KMS-11 (cell line): ENCODE results near the gene CAPN11.
"Not testable (repeated sequence)": the region's sequence is repeated elsewhere in the genome, so short reads cannot be mapped to it uniquely, and the experiment has no call there.

Experiments
- H2AFZ ChIP-seq: fragments of 200-600 bp; sonication (generic); 2 replicates; pipeline ENCODE4 v1.6.1; 2016; ENCODE audit warnings: antibody characterized with exemption, mixed run types, low read depth
- H3K27ac ChIP-seq: fragments of 200-600 bp; sonication (generic); 2 replicates; pipeline ENCODE4 v1.6.1; 2016; ENCODE audit warnings: mild to moderate bottlenecking, mixed run types
- H3K27me3 ChIP-seq: fragments of 200-600 bp; sonication (generic); 2 replicates; pipeline ENCODE4 v1.6.1; 2017; ENCODE audit warnings: mild to moderate bottlenecking, low read depth, mixed run types, moderate library complexity; ENCODE audit not compliant: insufficient read depth
- H3K36me3 ChIP-seq: fragments of 200-600 bp; sonication (generic); 2 replicates; pipeline ENCODE4 v1.6.1; 2017; ENCODE audit warnings: mild to moderate bottlenecking, mixed run types; ENCODE audit not compliant: insufficient read depth
- H3K4me1 ChIP-seq: fragments of 200-600 bp; sonication (generic); 2 replicates; pipeline ENCODE4 v1.6.1; 2016; ENCODE audit warnings: mild to moderate bottlenecking, low read depth, mixed run types; ENCODE audit not compliant: poor library complexity, severe bottlenecking
- H3K4me2 ChIP-seq: fragments of 200-600 bp; sonication (generic); 2 replicates; pipeline ENCODE4 v1.7.0; 2016; ENCODE audit warnings: mild to moderate bottlenecking, mixed run types
- H3K4me3 ChIP-seq: fragments of 200-600 bp; sonication (generic); IDR thresholded peaks from 2 replicates; pipeline ENCODE4 v1.6.1; 2017; ENCODE audit warnings: low read depth, low read length, mixed read lengths; ENCODE audit not compliant: insufficient read depth
- H3K79me2 ChIP-seq: fragments of 200-600 bp; sonication (generic); 2 replicates; pipeline ENCODE4 v1.6.1; 2016; ENCODE audit warnings: low read depth, mixed run types; ENCODE audit not compliant: insufficient read depth
- H3K9ac ChIP-seq: fragments of 200-600 bp; sonication (generic); 2 replicates; pipeline ENCODE4 v1.6.1; 2016; ENCODE audit warnings: mild to moderate bottlenecking, mixed run types
- H4K20me1 ChIP-seq: fragments of 200-600 bp; sonication (generic); 2 replicates; pipeline ENCODE4 v1.6.1; 2016; ENCODE audit warnings: mild to moderate bottlenecking, mixed run types; ENCODE audit not compliant: insufficient read depth
- CTCF ChIP-seq: fragments of 200-600 bp; sonication (generic); conservative IDR thresholded peaks from 2 replicates; pipeline ENCODE4 v1.6.1; 2017; ENCODE audit warnings: low read depth, mild to moderate bottlenecking, antibody characterized with exemption, low read length, moderate library complexity, mixed read lengths

Gene CAPN11

DNA sequence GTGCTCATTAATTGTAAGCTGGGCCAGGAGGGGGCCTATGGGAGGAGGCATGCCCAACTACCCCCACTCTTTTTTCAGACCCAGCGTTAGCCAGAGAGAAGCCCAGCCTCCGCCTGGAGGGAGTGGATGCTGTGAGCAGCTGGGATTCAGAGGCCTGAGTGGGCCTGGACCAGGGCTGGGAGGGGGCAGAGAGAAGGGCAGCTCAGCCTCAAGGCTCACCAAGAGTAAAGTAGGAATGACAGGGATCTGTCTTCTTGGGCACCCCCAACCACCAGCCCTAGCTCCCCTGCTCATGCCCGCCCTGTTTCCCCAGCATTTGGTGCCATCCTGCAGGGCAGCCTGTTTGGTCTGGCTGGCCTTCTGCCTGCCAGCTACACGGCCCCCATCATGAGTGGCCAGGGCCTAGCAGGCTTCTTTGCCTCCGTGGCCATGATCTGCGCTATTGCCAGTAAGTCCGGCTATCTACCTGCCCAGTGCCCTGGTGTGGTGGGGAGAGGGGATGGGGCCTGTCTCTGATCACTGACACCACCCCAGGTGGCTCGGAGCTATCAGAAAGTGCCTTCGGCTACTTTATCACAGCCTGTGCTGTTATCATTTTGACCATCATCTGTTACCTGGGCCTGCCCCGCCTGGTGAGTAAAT lies 71.5 kb downstream of the CAPN11 start:
- Histone ChIP-seq H3K4me3 (no peak overlapping the region), H3K79me2 (peaks cover 35% of the 10 kb centered on the region), H3K4me1 (peaks cover 21% of the 10 kb centered on the region), H3K27ac (no peak overlapping the region), H3K9ac (no peak overlapping the region), H4K20me1 (peaks cover 8% of the 10 kb centered on the region; the same call in 1 of the 2 replicates), H2AFZ (no peak overlapping the region), H3K27me3 (no peaks in the 10 kb centered on the region), H3K36me3 (no peaks in the 10 kb centered on the region), H3K4me2 (no peak overlapping the region)
- no peak for TF ChIP-seq CTCF

GRCh38 chr6:44231426-44231825 lies 72.8 kb downstream of the CAPN11 start:
- not testable (repeated sequence) for H4K20me1 ChIP-seq, H3K36me3 ChIP-seq, H3K9ac ChIP-seq, H3K27me3 ChIP-seq, H3K4me3 ChIP-seq, H3K4me1 ChIP-seq, H3K27ac ChIP-seq, H3K4me2 ChIP-seq, H2AFZ ChIP-seq
- H3K79me2 ChIP-seq = peaks cover 22% of the 10 kb centered on the region

DNA sequence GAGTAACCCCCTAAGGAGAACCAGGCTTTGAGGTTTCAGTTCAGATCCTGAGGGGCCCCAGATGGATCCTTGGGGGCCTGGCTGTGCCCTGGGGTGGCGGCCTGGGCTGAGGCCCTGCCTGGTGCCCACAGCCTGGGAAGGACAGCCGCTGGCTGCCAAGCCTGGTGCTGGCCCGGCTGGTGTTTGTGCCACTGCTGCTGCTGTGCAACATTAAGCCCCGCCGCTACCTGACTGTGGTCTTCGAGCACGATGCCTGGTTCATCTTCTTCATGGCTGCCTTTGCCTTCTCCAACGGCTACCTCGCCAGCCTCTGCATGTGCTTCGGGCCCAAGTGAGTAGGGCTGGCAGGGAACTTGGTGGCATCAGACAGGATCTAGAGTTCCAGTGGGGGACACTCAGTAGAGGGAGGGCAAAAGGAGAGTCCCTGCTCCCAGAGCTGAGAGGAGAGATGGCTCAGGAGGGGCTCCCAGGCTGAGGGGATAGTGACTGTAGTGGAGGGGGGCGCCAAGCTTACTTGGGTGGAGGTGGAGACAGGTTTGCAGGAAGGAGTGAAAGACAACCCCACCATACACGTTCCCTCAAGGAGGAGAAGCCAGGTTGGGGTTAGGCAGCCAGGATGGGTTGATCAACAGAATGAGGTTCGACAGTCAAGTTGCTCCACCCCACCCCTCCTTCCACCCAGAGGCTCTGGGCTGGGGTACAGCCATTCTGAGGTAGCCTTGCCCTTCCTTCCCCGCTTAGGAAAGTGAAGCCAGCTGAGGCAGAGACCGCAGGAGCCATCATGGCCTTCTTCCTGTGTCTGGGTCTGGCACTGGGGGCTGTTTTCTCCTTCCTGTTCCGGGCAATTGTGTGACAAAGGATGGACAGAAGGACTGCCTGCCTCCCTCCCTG lies 74.3 kb downstream of the CAPN11 start:
- no peak overlapping the region for H3K9ac ChIP-seq
- peaks cover 7% of the 10 kb centered on the region; the same call in 1 of the 2 replicates for H3K79me2 ChIP-seq
- H4K20me1 ChIP-seq = no peaks in the 10 kb centered on the region
- H3K36me3 ChIP-seq = no peaks in the 10 kb centered on the region
- H3K4me3 ChIP-seq = no peak overlapping the region
- no peak overlapping the region; the same call in 1 of the 2 replicates for H3K27ac ChIP-seq
- TF ChIP-seq CTCF = no peak
- no peak overlapping the region for H3K4me2 ChIP-seq
- H3K4me1 ChIP-seq = peaks cover 6% of the 10 kb centered on the region
- H2AFZ ChIP-seq = no peak overlapping the region
- no peaks in the 10 kb centered on the region for H3K27me3 ChIP-seq

- Histone ChIP-seq H3K79me2 (no peaks in the 10 kb centered on the region), H2AFZ (no peak overlapping the region), H4K20me1 (no peaks in the 10 kb centered on the region), H3K4me2 (no peak overlapping the region), H3K27ac (no peak overlapping the region; the same call in 1 of the 2 replicates), H3K4me1 (peaks cover 13% of the 10 kb centered on the region), H3K36me3 (no peaks in the 10 kb centered on the region), H3K27me3 (no peaks in the 10 kb centered on the region), H3K9ac (no peak overlapping the region), H3K4me3 (no peak overlapping the region)
- no peak for TF ChIP-seq CTCF
These were observed 75.0 kb downstream of the CAPN11 start for GRCh38 chr6:44233567-44234100.
